ENCODE measurements around the gene ZNF862.
"Not testable (repeated sequence)": the region's sequence is repeated elsewhere in the genome, so short reads cannot be mapped to it uniquely, and the experiment has no call there.

ZNF862 gene

GRCh38 chr7:149881328-149882247 is 43.4 kb downstream of the ZNF862 start:
- no peak for DNase-seq (ENCODE audit: low spot score)

DNA sequence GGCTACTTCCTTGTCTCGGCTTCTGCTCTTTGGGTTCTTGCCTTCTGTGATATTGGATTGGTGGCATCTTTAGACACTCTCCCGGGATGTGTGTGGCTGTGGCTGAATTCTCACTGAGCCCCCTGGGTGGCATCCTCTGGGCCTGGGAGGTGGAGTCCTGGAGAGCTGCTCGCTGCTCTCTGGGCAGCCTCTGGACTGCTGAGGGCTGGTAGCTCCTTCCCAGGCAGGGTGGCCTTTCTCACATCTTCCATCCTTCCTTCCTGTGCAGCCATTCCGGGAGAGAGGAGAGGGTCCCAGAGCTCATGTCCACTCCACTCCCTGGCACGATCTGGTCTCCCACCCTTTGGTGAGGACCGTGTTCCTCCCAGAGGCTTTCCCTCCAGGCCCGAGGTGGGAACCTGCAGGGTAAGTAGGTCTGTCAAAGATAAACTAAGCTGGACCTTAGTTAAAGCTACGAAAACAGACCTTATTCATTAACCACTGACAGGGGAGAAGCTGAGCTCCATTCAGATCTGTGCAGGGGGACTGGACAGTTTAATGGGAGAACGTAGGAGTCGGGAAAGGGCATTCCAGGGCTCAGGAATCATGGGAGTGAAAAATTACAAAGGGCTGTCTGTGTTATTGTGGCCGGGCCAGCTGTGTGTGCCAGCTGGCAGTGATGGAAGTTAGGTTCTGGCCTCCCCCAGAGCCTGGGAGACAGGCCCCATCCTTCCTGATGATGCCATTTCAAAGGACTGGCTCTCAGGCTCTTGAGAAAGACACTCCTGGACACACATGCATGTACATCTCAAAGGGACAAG is 44.3 kb downstream of the ZNF862 start:
- no peak for DNase-seq (ENCODE audit: low spot score)

- no peak for DNase-seq (ENCODE audit: low spot score)
Observed at GRCh38 chr7:149883048-149883438, 44.9 kb downstream of the ZNF862 start.

DNA sequence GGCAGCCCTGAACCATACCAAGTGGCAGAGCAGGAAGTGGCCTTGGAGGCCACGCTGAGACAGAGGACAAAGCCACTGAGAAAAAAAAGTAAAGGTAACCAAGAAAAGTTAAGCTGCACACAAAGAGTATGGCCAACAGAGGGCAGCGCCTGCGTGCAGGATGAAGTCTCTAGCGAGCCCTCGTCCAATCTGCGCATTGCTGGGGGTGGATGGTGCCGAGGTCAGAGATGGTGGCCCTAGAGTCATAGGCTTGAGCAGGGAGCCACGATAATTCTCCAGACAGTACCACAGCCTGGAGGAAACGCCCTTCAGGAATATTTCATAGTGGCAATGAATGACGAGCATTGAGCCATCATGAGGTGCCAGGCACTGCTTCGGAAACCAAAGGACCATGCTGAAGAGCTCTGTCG is 45.3 kb downstream of the ZNF862 start:
- peak; percentile 51 for DNase-seq (ENCODE audit: low spot score)

DNA sequence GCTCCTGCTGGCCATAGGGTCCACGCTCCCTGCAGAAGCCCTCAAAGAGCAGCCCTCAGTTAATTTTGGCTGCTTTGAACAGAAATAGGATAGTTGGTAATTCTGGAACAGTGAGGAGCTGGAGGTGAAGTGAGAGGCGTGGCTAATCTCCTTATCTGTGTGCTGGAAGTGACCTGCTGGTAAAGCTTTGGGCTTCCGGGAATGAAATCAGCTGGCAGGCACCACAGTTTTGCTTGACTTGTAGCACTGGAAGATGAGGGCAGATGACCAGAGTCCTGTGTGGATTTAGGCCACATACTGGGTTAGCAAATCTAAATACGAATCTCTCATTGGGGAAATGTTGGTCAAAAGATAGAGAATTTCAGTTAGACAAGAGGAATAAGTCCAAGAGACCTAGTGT is 45.8 kb downstream of the ZNF862 start:
- no peak for DNase-seq (ENCODE audit: low spot score)

GRCh38 chr7:149884541-149884940 is 46.4 kb downstream of the ZNF862 start:
- DNase-seq (ENCODE audit: low spot score): no peak

GRCh38 chr7:149885191-149886017 is 47.2 kb downstream of the ZNF862 start:
- no peak for DNase-seq (ENCODE audit: low spot score)

- DNase-seq (ENCODE audit: low spot score): no peak
Observed at GRCh38 chr7:149886018-149886415, 47.8 kb downstream of the ZNF862 start.

DNA sequence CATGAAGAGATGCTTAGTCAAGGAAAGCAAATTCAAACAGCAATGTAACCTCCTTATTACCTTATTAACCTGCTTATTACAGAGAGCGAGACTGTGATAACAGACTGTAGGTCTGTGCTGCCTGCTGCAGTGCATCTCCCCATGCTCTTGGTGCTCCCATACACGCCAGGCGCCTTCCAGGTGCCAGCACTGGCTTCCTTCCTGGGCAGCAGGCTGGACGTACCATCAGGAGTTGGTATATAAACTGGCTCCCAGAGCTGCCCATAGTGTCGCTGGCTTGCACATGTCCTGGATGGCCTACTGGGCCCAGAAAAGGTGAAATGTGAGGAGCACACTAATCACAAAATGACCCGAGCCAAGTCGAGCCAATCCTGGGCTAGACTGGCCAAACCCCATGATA is 49.1 kb downstream of the ZNF862 start:
- DNase-seq (ENCODE audit: low spot score): no peak

GRCh38 chr7:149890715-149891114 is 52.5 kb downstream of the ZNF862 start:
- DNase-seq (ENCODE audit: low spot score): not testable (repeated sequence)

DNA sequence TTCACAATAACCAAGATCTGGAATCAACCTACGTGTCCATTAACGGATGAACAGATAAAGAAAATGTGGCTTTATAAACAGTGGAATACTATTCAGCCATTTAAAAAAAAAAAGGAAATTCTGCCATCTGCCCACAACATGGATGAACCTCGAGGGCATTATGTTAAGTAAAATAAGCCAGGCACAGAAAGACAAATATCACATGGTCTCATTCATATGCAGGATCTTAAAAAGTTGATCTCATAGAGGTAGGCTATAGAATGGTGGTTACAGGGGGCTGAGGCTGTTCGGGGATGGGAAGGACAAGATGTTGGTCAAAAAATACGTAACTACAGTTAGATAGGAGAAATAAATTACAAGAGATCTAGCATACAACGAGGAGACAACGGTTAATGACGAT is 56.8 kb downstream of the ZNF862 start:
- DNase-seq (ENCODE audit: low spot score): not testable (repeated sequence)

GRCh38 chr7:149907776-149908376 is 69.7 kb downstream of the ZNF862 start:
- not testable (repeated sequence) for DNase-seq (ENCODE audit: low spot score)

- not testable (repeated sequence) for DNase-seq (ENCODE audit: low spot score)
Observed at GRCh38 chr7:149910219-149910618, 72.0 kb downstream of the ZNF862 start.

DNA sequence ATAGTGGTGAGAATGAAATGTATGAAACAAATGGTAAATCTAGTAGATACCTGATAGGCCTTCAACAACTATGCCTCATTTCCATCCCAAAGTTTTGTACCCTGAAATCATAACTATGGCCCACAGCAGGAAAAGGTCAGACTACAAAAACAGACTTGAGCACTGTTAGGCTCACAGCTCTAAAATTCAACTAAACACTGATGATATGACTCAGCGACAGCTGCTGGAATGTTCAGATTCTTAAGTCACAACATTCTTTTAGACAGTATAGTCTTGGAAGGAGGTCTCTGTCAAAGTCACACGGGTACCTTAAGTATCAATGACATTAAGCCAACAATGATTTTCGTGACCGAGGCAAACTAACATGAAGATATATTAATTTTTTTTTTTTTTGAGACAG is 74.0 kb downstream of the ZNF862 start:
- DNase-seq (ENCODE audit: low spot score): not testable (repeated sequence)
